Naive thymus-derived CD8-positive, alpha-beta T cell (primary cell): ENCODE results near the gene MAP4K4. TPM values are rescaled to one million over a fixed set of nuclear protein-coding genes. Genes with fewer than 3 reads are reported as not detected.

Experiments used
- ATAC-seq, 2 donors: fragments of 150-1000 bp; cut with Tn5 transposase in 1 of 2; sonication (Bioruptor Pico), chemical (Tn5 transposase) in 1 of 2; 1 replicate in 1 of 2; 2 replicates in 1 of 2; pipeline ENCODE4 v1.10.0; 2021; ENCODE audit warnings: mild to moderate bottlenecking in 2 of 2, moderate library complexity in 2 of 2
- POLR2A ChIA-PET: fragments of 350-600 bp; sonication (Branson Sonifier 250); formaldehyde crosslinking; loops from one replicate; lab custom pipeline; 2021; ENCODE audit warnings: antibody characterized with exemption; lab: Charles Lee
- DNase-seq, 10 donors: peaks; one replicate each; pipeline versions ENCODE4 v3.0.0 to v3.0.0-alpha.2; 2020 to 2022
- H3K27ac Mint-ChIP-seq, 10 donors: one replicate each; pipeline ENCODE4 v1.8.0; 2020 to 2022; ENCODE audit warnings: mild to moderate bottlenecking in 10 of 10, mixed read lengths in 10 of 10, moderate library complexity in 4 of 10, inconsistent platforms in 1 of 10
- H3K27me3 Mint-ChIP-seq, 5 donors: one replicate each; pipeline ENCODE4 v1.8.0; 2021 to 2022; ENCODE audit warnings: mixed read lengths in 5 of 5
- H3K36me3 Mint-ChIP-seq, 3 donors: one replicate each; pipeline ENCODE4 v1.8.0; 2020 to 2022; ENCODE audit warnings: mixed read lengths in 3 of 3, mild to moderate bottlenecking in 2 of 3, inconsistent platforms in 1 of 3
- H3K4me1 Mint-ChIP-seq, 4 donors: one replicate each; pipeline ENCODE4 v1.8.0; 2021 to 2022; ENCODE audit warnings: mixed read lengths in 4 of 4
- H3K4me3 Mint-ChIP-seq, 10 donors: one replicate each; pipeline ENCODE4 v1.8.0; 2020 to 2022; ENCODE audit warnings: mild to moderate bottlenecking in 10 of 10, mixed read lengths in 10 of 10, moderate library complexity in 6 of 10, inconsistent platforms in 1 of 10
- H3K9me3 Mint-ChIP-seq, 9 donors: one replicate each; pipeline ENCODE4 v1.8.0; 2020 to 2022; ENCODE audit warnings: mixed read lengths in 9 of 9, mild to moderate bottlenecking in 3 of 9, inconsistent platforms in 1 of 9, moderate library complexity in 1 of 9
- polyA plus RNA-seq, 3 donors: library from polyadenylated mRNA; unstranded; fragments of 300-500 nt; fragmentation: Illumina TruSeq; gene quantifications; one replicate each; pipeline ENCODE4 v1.2.3, GENCODE V29; 2021
- total RNA-seq, 8 experiments: library from RNA in 2 of 8; stranded (reverse) in 2 of 8; gene quantifications; one replicate each; pipeline ENCODE4 v1.2.3 and lab custom pipeline; 2021 to 2026

MAP4K4 gene
- total and polyA plus RNA-seq, 5 experiments from 2014 or later: 9.5 to 122 (median 26.6) TPM

- ATAC-seq: no peak
- Mint-ChIP-seq H3K9me3 (peaks cover 0 to 5% (median 0%) of the 10 kb centered on the region in 9 donors), H3K27me3 (no peaks in the 10 kb centered on the region), H3K4me3 (no peak overlapping the region), H3K27ac (peak overlapping the region in 2 of 10 donors; percentile 22 to 38), H3K36me3 (peaks cover 3 to 26% (median 18%) of the 10 kb centered on the region in 3 donors), H3K4me1 (peaks cover 0 to 7% (median 2%) of the 10 kb centered on the region in 4 donors)
- no peak for DNase-seq
- POLR2A ChIA-PET: no interaction called here
Observed at GRCh38 chr2:101897301-101897700, 199.8 kb downstream of the MAP4K4 start.

- Mint-ChIP-seq H3K9me3 (peaks cover 0 to 8% (median 0%) of the 10 kb centered on the region in 9 donors), H3K36me3 (peaks cover 0 to 8% (median 2%) of the 10 kb centered on the region in 3 donors)
Observed at GRCh38 chr2:101899265-101899664, 201.8 kb downstream of the MAP4K4 start.

GRCh38 chr2:101899871-101900270 is 202.4 kb downstream of the MAP4K4 start:
- H3K27me3 Mint-ChIP-seq: peaks cover 0 to 3% (median under 1%) of the 10 kb centered on the region in 5 donors
- H3K9me3 Mint-ChIP-seq: peaks cover 0 to 9% (median 0%) of the 10 kb centered on the region in 9 donors
- H3K4me1 Mint-ChIP-seq: peaks cover 0 to 7% (median 2%) of the 10 kb centered on the region in 4 donors

More at GRCh38 chr2:101899265-101899664, 201.8 kb downstream of the MAP4K4 start:
- DNase-seq (no peak), ATAC-seq (no peak)
- H3K27me3 Mint-ChIP-seq: peaks cover 0 to 3% (median 0%) of the 10 kb centered on the region in 5 donors
- H3K4me3 Mint-ChIP-seq: no peak overlapping the region
- peaks cover 0 to 7% (median 2%) of the 10 kb centered on the region in 4 donors for H3K4me1 Mint-ChIP-seq
- POLR2A ChIA-PET: no interaction called here
- peak overlapping the region in 1 of 10 donors; percentile 43 for H3K27ac Mint-ChIP-seq

GRCh38 chr2:101900375-101900774 is 202.9 kb downstream of the MAP4K4 start:
- POLR2A ChIA-PET: no interaction called here
- Mint-ChIP-seq H3K36me3 (peaks cover 0 to 4% (median 2%) of the 10 kb centered on the region in 3 donors), H3K27ac (peak overlapping the region in 4 of 10 donors; percentile 9 to 55 (median 41)), H3K27me3 (peaks cover 0 to 3% (median 2%) of the 10 kb centered on the region in 5 donors), H3K4me1 (peaks cover 0 to 7% (median 2%) of the 10 kb centered on the region in 4 donors), H3K9me3 (peaks cover 0 to 14% (median 0%) of the 10 kb centered on the region in 9 donors), H3K4me3 (no peak overlapping the region)
- DNase-seq: no peak
- no peak for ATAC-seq

More at GRCh38 chr2:101899871-101900270, 202.4 kb downstream of the MAP4K4 start:
- ATAC-seq (no peak), DNase-seq (no peak)
- Mint-ChIP-seq H3K36me3 (peaks cover 1 to 3% (median 2%) of the 10 kb centered on the region in 3 donors), H3K4me3 (no peak overlapping the region), H3K27ac (peak overlapping the region in 3 of 10 donors; percentile 29 to 53 (median 43))
- POLR2A ChIA-PET: no interaction called here

- peaks cover 0 to 7% (median 2%) of the 10 kb centered on the region in 4 donors for H3K4me1 Mint-ChIP-seq
- POLR2A ChIA-PET: no interaction called here
- peaks cover 0 to 5% (median 2%) of the 10 kb centered on the region in 5 donors for H3K27me3 Mint-ChIP-seq
- H3K4me3 Mint-ChIP-seq: peak overlapping the region in 1 of 10 donors; percentile 4
- no peak for ATAC-seq
- DNase-seq: no peak
- H3K36me3 Mint-ChIP-seq: peaks cover 0 to 4% (median 2%) of the 10 kb centered on the region in 3 donors
- H3K27ac Mint-ChIP-seq: peak overlapping the region in 1 of 10 donors; percentile 53
- H3K9me3 Mint-ChIP-seq: peaks cover 0 to 22% (median 3%) of the 10 kb centered on the region in 9 donors
Observed at GRCh38 chr2:101901241-101901640, 203.7 kb downstream of the MAP4K4 start.

- no peak for ATAC-seq
- H3K27ac Mint-ChIP-seq: peak overlapping the region in 1 of 10 donors; percentile 10
- peaks cover 0 to 6% (median 2%) of the 10 kb centered on the region in 5 donors for H3K27me3 Mint-ChIP-seq
- H3K9me3 Mint-ChIP-seq: peaks cover 0 to 28% (median 3%) of the 10 kb centered on the region in 9 donors
- H3K36me3 Mint-ChIP-seq: peaks cover 0 to 4% (median 2%) of the 10 kb centered on the region in 3 donors
- POLR2A ChIA-PET: no interaction called here
- no peak for DNase-seq
- H3K4me3 Mint-ChIP-seq: no peak overlapping the region
- H3K4me1 Mint-ChIP-seq: peaks cover 0 to 5% (median 2%) of the 10 kb centered on the region in 4 donors
Observed at GRCh38 chr2:101902169-101902568, 204.7 kb downstream of the MAP4K4 start.

- DNase-seq (no peak), ATAC-seq (no peak)
- peaks cover 0 to 15% (median 6%) of the 10 kb centered on the region in 3 donors for H3K36me3 Mint-ChIP-seq
- H3K4me3 Mint-ChIP-seq: no peak overlapping the region
- peaks cover 0 to 4% (median under 1%) of the 10 kb centered on the region in 4 donors for H3K4me1 Mint-ChIP-seq
- H3K9me3 Mint-ChIP-seq: peaks cover 0 to 41% (median 12%) of the 10 kb centered on the region in 9 donors
- peak overlapping the region in 2 of 10 donors; percentile 24 to 31 for H3K27ac Mint-ChIP-seq
- peaks cover 6 to 13% (median 7%) of the 10 kb centered on the region in 5 donors for H3K27me3 Mint-ChIP-seq
- POLR2A ChIA-PET: no interaction called here
Observed at GRCh38 chr2:101904916-101905315, 207.4 kb downstream of the MAP4K4 start.

- ATAC-seq (no peak), DNase-seq (no peak)
- peaks cover 10 to 15% (median 14%) of the 10 kb centered on the region in 5 donors for H3K27me3 Mint-ChIP-seq
- H3K36me3 Mint-ChIP-seq: peaks cover 0 to 24% (median 15%) of the 10 kb centered on the region in 3 donors
- no peaks in the 10 kb centered on the region for H3K4me1 Mint-ChIP-seq
- no peak overlapping the region for H3K4me3 Mint-ChIP-seq
- peaks cover 0 to 50% (median 16%) of the 10 kb centered on the region in 9 donors for H3K9me3 Mint-ChIP-seq
- POLR2A ChIA-PET: no interaction called here
- no peak overlapping the region for H3K27ac Mint-ChIP-seq
Observed at GRCh38 chr2:101905746-101906336, 208.3 kb downstream of the MAP4K4 start.

GRCh38 chr2:101909760-101910159 is 212.3 kb downstream of the MAP4K4 start:
- ATAC-seq (no peak), DNase-seq (no peak)
- POLR2A ChIA-PET: no interaction called here
- no peak overlapping the region for H3K27ac Mint-ChIP-seq
- H3K9me3 Mint-ChIP-seq: peaks cover 0 to 43% (median 16%) of the 10 kb centered on the region in 9 donors
- H3K36me3 Mint-ChIP-seq: peaks cover 0 to 25% (median 15%) of the 10 kb centered on the region in 3 donors
- H3K4me3 Mint-ChIP-seq: no peak overlapping the region
- peaks cover 0 to 16% (median 0%) of the 10 kb centered on the region in 4 donors for H3K4me1 Mint-ChIP-seq
- peaks cover 8 to 31% (median 19%) of the 10 kb centered on the region in 5 donors for H3K27me3 Mint-ChIP-seq

- ATAC-seq: no peak
- H3K4me1 Mint-ChIP-seq: peaks cover 0 to 24% (median 0%) of the 10 kb centered on the region in 4 donors
- POLR2A ChIA-PET: no interaction called here
Observed at GRCh38 chr2:101912545-101912944, 215.0 kb downstream of the MAP4K4 start.

GRCh38 chr2:101921319-101921952 is 223.9 kb downstream of the MAP4K4 start:
- POLR2A ChIA-PET: no interaction called here
- Mint-ChIP-seq H3K36me3 (peaks cover 2 to 25% (median 19%) of the 10 kb centered on the region in 3 donors), H3K27me3 (peaks cover 0 to 9% (median 0%) of the 10 kb centered on the region in 5 donors), H3K27ac (no peak overlapping the region), H3K9me3 (peaks cover 4 to 48% (median 31%) of the 10 kb centered on the region in 9 donors), H3K4me3 (peak overlapping the region in 1 of 10 donors; percentile 1), H3K4me1 (peaks cover 0 to 7% (median 0%) of the 10 kb centered on the region in 4 donors)
- DNase-seq: no peak
- ATAC-seq: peak in 1 of 2 donors; percentile 20

More at GRCh38 chr2:101912545-101912944, 215.0 kb downstream of the MAP4K4 start:
- peaks cover 6 to 31% (median 16%) of the 10 kb centered on the region in 5 donors for H3K27me3 Mint-ChIP-seq
- DNase-seq: no peak
- peaks cover 0 to 17% (median 15%) of the 10 kb centered on the region in 3 donors for H3K36me3 Mint-ChIP-seq
- no peak overlapping the region for H3K27ac Mint-ChIP-seq
- H3K9me3 Mint-ChIP-seq: peaks cover 0 to 19% (median 13%) of the 10 kb centered on the region in 9 donors
- peak overlapping the region in 1 of 10 donors; percentile 0 for H3K4me3 Mint-ChIP-seq

- Mint-ChIP-seq H3K4me3 (peak overlapping the region in 1 of 10 donors; percentile 1), H3K36me3 (peaks cover 2 to 30% (median 23%) of the 10 kb centered on the region in 3 donors), H3K27me3 (peaks cover 0 to 9% (median 0%) of the 10 kb centered on the region in 5 donors), H3K9me3 (peaks cover 4 to 53% (median 36%) of the 10 kb centered on the region in 9 donors), H3K4me1 (peaks cover 0 to 4% (median 0%) of the 10 kb centered on the region in 4 donors), H3K27ac (no peak overlapping the region)
- POLR2A ChIA-PET: no interaction called here
- DNase-seq: no peak
- ATAC-seq: no peak
Observed at GRCh38 chr2:101921953-101922325, 224.4 kb downstream of the MAP4K4 start.
